Astrocyte (in vitro differentiated cells and primary cell): ENCODE measurements around the gene ARAP2. TPM values are rescaled to one million over a fixed set of nuclear protein-coding genes. Genes with fewer than 3 reads are reported as not detected.

ENCODE experiments used
- DNase-seq: peaks from one replicate; pipeline ENCODE4 v3.0.0-alpha.2; 2010; ENCODE audit warnings: low read depth
- FAIRE-seq: peaks from 2 replicates; lab custom pipeline; 2011; peaks lifted over from hg19 to GRCh38; lab: Jason Lieb, UNC
- H2AFZ ChIP-seq: 2 replicates; pipeline ENCODE4 v1.6.0; 2012; ENCODE audit warnings: low read depth, low read length, inconsistent platforms
- H3K27ac ChIP-seq: 2 replicates; pipeline ENCODE4 v1.5.1; 2011; ENCODE audit warnings: low read depth, low read length, inconsistent platforms
- H3K27me3 ChIP-seq: 2 replicates; pipeline ENCODE4 v1.6.0; 2011; ENCODE audit warnings: low read length, inconsistent platforms; ENCODE audit not compliant: insufficient read depth
- H3K36me3 ChIP-seq: 2 replicates; pipeline ENCODE4 v1.5.1; 2011; ENCODE audit warnings: low read length, inconsistent platforms; ENCODE audit not compliant: insufficient read depth
- H3K4me1 ChIP-seq: 2 replicates; pipeline ENCODE4 v1.5.1; 2011; ENCODE audit warnings: low read length, inconsistent platforms; ENCODE audit not compliant: insufficient read depth
- H3K4me2 ChIP-seq: 2 replicates; pipeline ENCODE4 v1.6.0; 2012; ENCODE audit warnings: low read length, inconsistent platforms
- H3K4me3 ChIP-seq: 2 replicates; pipeline ENCODE4 v1.5.1; 2011; ENCODE audit warnings: low read depth, mild to moderate bottlenecking, low read length, inconsistent platforms; ENCODE audit not compliant: insufficient read depth
- H3K79me2 ChIP-seq: 2 replicates; pipeline ENCODE4 v1.6.0; 2012; ENCODE audit warnings: mild to moderate bottlenecking, low read length, inconsistent platforms; ENCODE audit not compliant: insufficient read depth
- H3K9ac ChIP-seq: 2 replicates; pipeline ENCODE4 v1.6.0; 2012; ENCODE audit warnings: mild to moderate bottlenecking, low read length, inconsistent platforms
- H3K9me3 ChIP-seq: 2 replicates; pipeline ENCODE4 v1.5.1; 2012; ENCODE audit warnings: low read depth, mild to moderate bottlenecking, low read length, inconsistent platforms; ENCODE audit not compliant: insufficient read depth
- H4K20me1 ChIP-seq: 2 replicates; pipeline ENCODE4 v1.6.0; 2012; ENCODE audit warnings: low read length, inconsistent platforms; ENCODE audit not compliant: insufficient read depth
- H3K27ac Mint-ChIP-seq: one replicate; pipeline ENCODE4 v1.8.0; 2021; ENCODE audit warnings: mild to moderate bottlenecking, mixed read lengths; ENCODE audit not compliant: unreplicated experiment
- H3K27me3 Mint-ChIP-seq: one replicate; pipeline ENCODE4 v1.8.0; 2021; ENCODE audit warnings: low read depth, mixed read lengths; ENCODE audit not compliant: unreplicated experiment
- H3K36me3 Mint-ChIP-seq: one replicate; pipeline ENCODE4 v1.8.0; 2021; ENCODE audit warnings: low read depth, mixed read lengths; ENCODE audit not compliant: unreplicated experiment
- H3K4me1 Mint-ChIP-seq: one replicate; pipeline ENCODE4 v1.8.0; 2021; ENCODE audit warnings: low read depth, mixed read lengths; ENCODE audit not compliant: unreplicated experiment
- H3K4me3 Mint-ChIP-seq: one replicate; pipeline ENCODE4 v1.8.0; 2021; ENCODE audit warnings: mild to moderate bottlenecking, moderate library complexity, mixed read lengths; ENCODE audit not compliant: unreplicated experiment
- H3K9me3 Mint-ChIP-seq: one replicate; pipeline ENCODE4 v1.8.0; 2021; ENCODE audit warnings: mild to moderate bottlenecking, mixed read lengths; ENCODE audit not compliant: unreplicated experiment
- CTCF ChIP-seq: IDR thresholded peaks from 2 replicates; pipeline ENCODE4 v1.5.1; 2011; ENCODE audit warnings: low read depth, mild to moderate bottlenecking, inconsistent platforms, low read length, moderate library complexity; ENCODE audit not compliant: insufficient read depth
- EZH2 ChIP-seq: IDR thresholded peaks from 2 replicates; pipeline ENCODE4 v1.6.1; 2012; ENCODE audit warnings: mild to moderate bottlenecking, low read length, inconsistent platforms; ENCODE audit not compliant: insufficient read depth
- total RNA-seq: library from RNA; stranded (reverse); gene quantifications from 2 replicates; pipeline ENCODE4 v1.2.1, GENCODE V29; 2021

The ARAP2 gene
- total RNA-seq, 1 donor from 2014 or later, result 9.6 TPM

GRCh38 chr4:36249610-36250009 lies 5.3 kb upstream of the ARAP2 start:
- Histone ChIP-seq H3K79me2 (no peaks in the 10 kb centered on the region), H3K27ac (no peak overlapping the region), H3K4me2 (no peak overlapping the region), H3K4me3 (no peak overlapping the region), H4K20me1 (no peaks in the 10 kb centered on the region), H3K4me1 (peaks cover 3% of the 10 kb centered on the region), H3K27me3 (no peaks in the 10 kb centered on the region), H3K9me3 (no peaks in the 10 kb centered on the region), H3K36me3 (no peaks in the 10 kb centered on the region), H2AFZ (no peak overlapping the region), H3K9ac (no peak overlapping the region)
- Mint-ChIP-seq H3K4me3 (no peak overlapping the region), H3K36me3 (no peaks in the 10 kb centered on the region), H3K9me3 (no peaks in the 10 kb centered on the region), H3K27me3 (no peaks in the 10 kb centered on the region), H3K27ac (no peak overlapping the region), H3K4me1 (peaks cover 5% of the 10 kb centered on the region)
- FAIRE-seq (no peak), DNase-seq (no peak)
- TF ChIP-seq EZH2 (no peak), CTCF (no peak)

GRCh38 chr4:36243355-36244256 lies 708 bp downstream of the ARAP2 start:
- no peaks in the 10 kb centered on the region for H3K36me3 ChIP-seq
- Mint-ChIP-seq H3K4me3 (peak overlapping the region; percentile 90), H3K4me1 (peaks cover 16% of the 10 kb centered on the region), H3K27me3 (no peaks in the 10 kb centered on the region), H3K9me3 (no peaks in the 10 kb centered on the region), H3K27ac (peak overlapping the region; percentile 93), H3K36me3 (no peaks in the 10 kb centered on the region)
- H3K4me3 ChIP-seq, result peak overlapping the region; percentile 70
- H3K4me1 ChIP-seq, result peaks cover 10% of the 10 kb centered on the region
- peak overlapping the region; percentile 74 for H3K9ac ChIP-seq
- peak overlapping the region; percentile 27 for H3K27ac ChIP-seq
- no peaks in the 10 kb centered on the region for H4K20me1 ChIP-seq
- DNase-seq, result peak; percentile 53
- H3K27me3 ChIP-seq, result no peaks in the 10 kb centered on the region
- H2AFZ ChIP-seq, result peak overlapping the region; percentile 88
- no peaks in the 10 kb centered on the region for H3K9me3 ChIP-seq
- no peak for FAIRE-seq
- H3K79me2 ChIP-seq, result peaks cover 19% of the 10 kb centered on the region
- TF ChIP-seq EZH2, result no peak
- no peak for TF ChIP-seq CTCF
- peak overlapping the region; percentile 82 for H3K4me2 ChIP-seq
